GM18873 (cell line): Measurements from ENCODE around the gene SP140.

Experiments
- ATAC-seq: cut with Tn5 transposase; IDR thresholded peaks from one replicate; pipeline ENCODE4 v1.9.1; 2021; ENCODE audit warnings: mild to moderate bottlenecking, moderate library complexity, moderate number of reproducible peaks; ENCODE audit not compliant: unreplicated experiment, low FRiP score

The SP140 gene

GRCh38 chr2:230356084-230356483, 130.5 kb downstream of the SP140 start:
- ATAC-seq: no peak

- no peak for ATAC-seq
These were observed 132.8 kb downstream of the SP140 start for GRCh38 chr2:230358305-230358704.

GRCh38 chr2:230360028-230360427, 134.5 kb downstream of the SP140 start:
- no peak for ATAC-seq

GRCh38 chr2:230362030-230362691, 136.6 kb downstream of the SP140 start:
- no peak for ATAC-seq
